ENCODE data around the gene LIAS. TPM values are rescaled to one million over a fixed set of nuclear protein-coding genes. Genes with fewer than 3 reads are reported as not detected.
A peak's percentile ranks its signal among the peaks of the same experiment; 100 is the strongest.

LIAS gene
- total RNA-seq, 1 experiment from 2014 or later = 23.1 TPM

DNA sequence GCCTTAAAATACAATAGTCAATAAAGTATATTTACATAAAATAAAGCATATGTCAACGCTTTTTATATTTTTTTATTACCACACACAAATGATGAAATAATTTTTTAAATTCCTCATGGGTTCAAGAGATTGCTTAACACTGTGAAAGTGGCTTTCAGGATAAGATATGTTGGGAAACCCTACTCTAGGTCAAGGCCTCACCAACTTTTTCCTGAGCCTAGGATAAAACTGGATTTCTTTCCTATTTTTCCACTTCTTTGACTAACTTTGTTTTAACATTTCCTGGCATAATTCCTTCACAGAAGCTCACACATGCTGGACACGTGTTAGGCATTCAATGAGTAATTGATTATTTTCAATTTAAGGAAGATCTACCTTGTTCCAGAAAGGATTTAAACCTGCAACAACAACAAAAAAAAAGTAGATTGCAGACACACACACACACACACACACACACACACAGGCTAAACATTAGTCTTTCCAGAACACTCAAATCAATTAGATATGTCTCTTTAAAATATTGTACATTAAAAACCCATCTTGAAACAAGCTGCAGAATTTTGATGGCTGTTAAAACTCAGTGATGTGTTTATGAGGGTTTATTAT is 43.1 kb upstream of the LIAS start:
- CTCF ChIA-PET = no interaction called here
- Mint-ChIP-seq H3K36me3 (no peaks in the 10 kb centered on the region), H3K4me1 (no peaks in the 10 kb centered on the region), H3K4me3 (no peak overlapping the region), H3K9me3 (no peaks in the 10 kb centered on the region), H3K27me3 (ENCODE audit: low read depth) (no peaks in the 10 kb centered on the region), H3K27ac (no peak overlapping the region)
- ATAC-seq (no peak), DNase-seq (ENCODE audit: low spot score) (no peak)
- POLR2A ChIA-PET = no interaction called here
- no peak for TF ChIP-seq ZNF263 (CRISPR knock-in tag; IDR thresholded peaks at IDR 0.05; ENCODE audit: low read depth)
- TF ChIP-seq JUN (CRISPR knock-in tag; IDR thresholded peaks at IDR 0.05) = no peak
- no peak for TF ChIP-seq JAZF1 (CRISPR knock-in tag; IDR thresholded peaks at IDR 0.05)
- TF ChIP-seq, protein P1, sequence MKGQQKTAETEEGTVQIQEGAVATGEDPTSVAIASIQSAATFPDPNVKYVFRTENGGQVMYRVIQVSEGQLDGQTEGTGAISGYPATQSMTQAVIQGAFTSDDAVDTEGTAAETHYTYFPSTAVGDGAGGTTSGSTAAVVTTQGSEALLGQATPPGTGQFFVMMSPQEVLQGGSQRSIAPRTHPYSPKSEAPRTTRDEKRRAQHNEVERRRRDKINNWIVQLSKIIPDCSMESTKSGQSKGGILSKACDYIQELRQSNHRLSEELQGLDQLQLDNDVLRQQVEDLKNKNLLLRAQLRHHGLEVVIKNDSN (CRISPR knock-in tag; IDR thresholded peaks at IDR 0.05) = no peak
- TF ChIP-seq HMGXB4 (CRISPR knock-in tag; IDR thresholded peaks at IDR 0.05) = no peak
- TF ChIP-seq, protein P2, sequence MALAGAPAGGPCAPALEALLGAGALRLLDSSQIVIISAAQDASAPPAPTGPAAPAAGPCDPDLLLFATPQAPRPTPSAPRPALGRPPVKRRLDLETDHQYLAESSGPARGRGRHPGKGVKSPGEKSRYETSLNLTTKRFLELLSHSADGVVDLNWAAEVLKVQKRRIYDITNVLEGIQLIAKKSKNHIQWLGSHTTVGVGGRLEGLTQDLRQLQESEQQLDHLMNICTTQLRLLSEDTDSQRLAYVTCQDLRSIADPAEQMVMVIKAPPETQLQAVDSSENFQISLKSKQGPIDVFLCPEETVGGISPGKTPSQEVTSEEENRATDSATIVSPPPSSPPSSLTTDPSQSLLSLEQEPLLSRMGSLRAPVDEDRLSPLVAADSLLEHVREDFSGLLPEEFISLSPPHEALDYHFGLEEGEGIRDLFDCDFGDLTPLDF (CRISPR knock-in tag; IDR thresholded peaks at IDR 0.05) = no peak
- TF ChIP-seq GABPB1 (CRISPR knock-in tag; IDR thresholded peaks at IDR 0.05) = peak; percentile 52; the same call in 1 of the 2 replicates

- DNase-seq (ENCODE audit: low spot score) (no peak), ATAC-seq (no peak)
- H3K9me3 Mint-ChIP-seq = no peaks in the 10 kb centered on the region
- ChIA-PET CTCF (no interaction called here), POLR2A (no interaction called here)
- no peaks in the 10 kb centered on the region for H3K27me3 Mint-ChIP-seq (ENCODE audit: low read depth)
- no peaks in the 10 kb centered on the region for H3K4me1 Mint-ChIP-seq
- no peaks in the 10 kb centered on the region for H3K36me3 Mint-ChIP-seq
- H3K27ac Mint-ChIP-seq = no peak overlapping the region
- no peak overlapping the region for H3K4me3 Mint-ChIP-seq
- no peak for TF ChIP-seq ATF1 (CRISPR knock-in tag; IDR thresholded peaks at IDR 0.05)
- no peak for TF ChIP-seq JUN (CRISPR knock-in tag; IDR thresholded peaks at IDR 0.05)
- TF ChIP-seq IRF2 (CRISPR knock-in tag; IDR thresholded peaks at IDR 0.05; ENCODE audit: borderline replicate concordance, low read depth) = no peak
- TF ChIP-seq ZNF138 (CRISPR knock-in tag; conservative IDR thresholded peaks at IDR 0.05) = no peak
- no peak for TF ChIP-seq NFATC4 (CRISPR knock-in tag; IDR thresholded peaks at IDR 0.05)
- TF ChIP-seq, protein P3, sequence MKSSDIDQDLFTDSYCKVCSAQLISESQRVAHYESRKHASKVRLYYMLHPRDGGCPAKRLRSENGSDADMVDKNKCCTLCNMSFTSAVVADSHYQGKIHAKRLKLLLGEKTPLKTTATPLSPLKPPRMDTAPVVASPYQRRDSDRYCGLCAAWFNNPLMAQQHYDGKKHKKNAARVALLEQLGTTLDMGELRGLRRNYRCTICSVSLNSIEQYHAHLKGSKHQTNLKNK (CRISPR knock-in tag; IDR thresholded peaks at IDR 0.05) = no peak
- no peak for TF ChIP-seq ARID4B (CRISPR knock-in tag; IDR thresholded peaks at IDR 0.05; ENCODE audit: borderline replicate concordance)
- TF ChIP-seq ZNF671 (CRISPR knock-in tag; IDR thresholded peaks at IDR 0.05) = no peak
- TF ChIP-seq, protein P4, sequence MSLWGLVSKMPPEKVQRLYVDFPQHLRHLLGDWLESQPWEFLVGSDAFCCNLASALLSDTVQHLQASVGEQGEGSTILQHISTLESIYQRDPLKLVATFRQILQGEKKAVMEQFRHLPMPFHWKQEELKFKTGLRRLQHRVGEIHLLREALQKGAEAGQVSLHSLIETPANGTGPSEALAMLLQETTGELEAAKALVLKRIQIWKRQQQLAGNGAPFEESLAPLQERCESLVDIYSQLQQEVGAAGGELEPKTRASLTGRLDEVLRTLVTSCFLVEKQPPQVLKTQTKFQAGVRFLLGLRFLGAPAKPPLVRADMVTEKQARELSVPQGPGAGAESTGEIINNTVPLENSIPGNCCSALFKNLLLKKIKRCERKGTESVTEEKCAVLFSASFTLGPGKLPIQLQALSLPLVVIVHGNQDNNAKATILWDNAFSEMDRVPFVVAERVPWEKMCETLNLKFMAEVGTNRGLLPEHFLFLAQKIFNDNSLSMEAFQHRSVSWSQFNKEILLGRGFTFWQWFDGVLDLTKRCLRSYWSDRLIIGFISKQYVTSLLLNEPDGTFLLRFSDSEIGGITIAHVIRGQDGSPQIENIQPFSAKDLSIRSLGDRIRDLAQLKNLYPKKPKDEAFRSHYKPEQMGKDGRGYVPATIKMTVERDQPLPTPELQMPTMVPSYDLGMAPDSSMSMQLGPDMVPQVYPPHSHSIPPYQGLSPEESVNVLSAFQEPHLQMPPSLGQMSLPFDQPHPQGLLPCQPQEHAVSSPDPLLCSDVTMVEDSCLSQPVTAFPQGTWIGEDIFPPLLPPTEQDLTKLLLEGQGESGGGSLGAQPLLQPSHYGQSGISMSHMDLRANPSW (CRISPR knock-in tag; conservative IDR thresholded peaks at IDR 0.05; ENCODE audit: low read depth) = no peak
- TF ChIP-seq, protein P5, sequence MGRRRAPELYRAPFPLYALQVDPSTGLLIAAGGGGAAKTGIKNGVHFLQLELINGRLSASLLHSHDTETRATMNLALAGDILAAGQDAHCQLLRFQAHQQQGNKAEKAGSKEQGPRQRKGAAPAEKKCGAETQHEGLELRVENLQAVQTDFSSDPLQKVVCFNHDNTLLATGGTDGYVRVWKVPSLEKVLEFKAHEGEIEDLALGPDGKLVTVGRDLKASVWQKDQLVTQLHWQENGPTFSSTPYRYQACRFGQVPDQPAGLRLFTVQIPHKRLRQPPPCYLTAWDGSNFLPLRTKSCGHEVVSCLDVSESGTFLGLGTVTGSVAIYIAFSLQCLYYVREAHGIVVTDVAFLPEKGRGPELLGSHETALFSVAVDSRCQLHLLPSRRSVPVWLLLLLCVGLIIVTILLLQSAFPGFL (CRISPR knock-in tag; IDR thresholded peaks at IDR 0.05; ENCODE audit: borderline replicate concordance) = no peak
- no peak for TF ChIP-seq MXD4 (CRISPR knock-in tag; IDR thresholded peaks at IDR 0.05; ENCODE audit: borderline replicate concordance)
- no peak for TF ChIP-seq CDX4 (CRISPR knock-in tag; IDR thresholded peaks at IDR 0.05; ENCODE audit: borderline replicate concordance)
Observed at GRCh38 chr4:39422247-39422646, 36.6 kb upstream of the LIAS start.
